Measurements from ENCODE around the gene CEP112.

Gene CEP112

GRCh38 chr17:65975878-65976277 lies 216.1 kb downstream of the CEP112 start:
- no peak for DNase-seq

- DNase-seq: no peak
Observed at GRCh38 chr17:65973237-65973636, 218.7 kb downstream of the CEP112 start.

GRCh38 chr17:65967372-65967771 lies 224.6 kb downstream of the CEP112 start:
- DNase-seq: no peak

DNA sequence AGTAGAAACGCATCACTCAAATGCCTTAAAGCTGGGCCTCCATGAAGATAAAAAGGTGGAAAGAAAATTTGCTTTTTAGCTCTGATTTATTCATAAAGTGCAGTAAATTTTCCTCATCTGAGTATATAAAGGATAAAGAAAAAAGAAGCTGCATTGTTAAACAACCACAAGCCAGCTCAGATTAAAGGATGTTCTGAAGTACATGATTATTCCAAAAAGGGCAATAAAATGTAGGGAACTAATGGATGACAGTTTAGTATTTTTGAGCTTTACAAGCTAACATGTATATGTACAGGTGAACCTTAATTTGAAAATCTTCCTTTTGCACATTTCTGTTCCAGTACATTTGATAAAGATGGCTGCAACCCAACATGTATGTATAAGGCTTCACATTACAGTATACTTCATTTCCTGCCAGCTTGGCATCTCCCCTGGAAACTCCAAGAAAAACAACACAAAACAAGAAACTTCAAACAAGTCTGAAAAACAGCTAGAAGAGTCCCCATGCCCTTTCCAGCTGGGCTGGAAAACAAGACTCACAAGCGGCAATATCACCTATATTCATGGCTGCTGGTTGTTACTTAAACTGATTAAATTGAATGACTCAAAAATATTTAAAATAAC lies 225.7 kb downstream of the CEP112 start:
- DNase-seq: no peak

DNA sequence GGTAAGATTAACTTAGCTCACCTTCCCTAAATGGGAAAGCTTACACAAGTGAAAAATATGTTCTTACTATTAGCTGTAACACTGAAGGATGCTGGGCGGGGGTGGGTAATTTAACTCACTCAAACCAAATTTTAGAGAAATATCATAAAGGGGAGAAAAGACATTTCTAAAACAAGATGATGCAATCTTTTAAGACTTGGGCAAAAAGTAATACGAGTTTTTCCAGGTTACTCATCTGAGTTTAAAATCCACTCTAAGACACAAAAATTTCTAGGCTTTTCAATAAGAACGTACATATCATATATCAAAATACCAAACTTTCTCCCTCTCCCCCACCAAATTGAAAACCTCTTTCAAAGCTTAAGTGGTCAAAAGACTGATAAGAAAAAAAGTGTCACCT lies 228.8 kb downstream of the CEP112 start:
- no peak for DNase-seq

DNA sequence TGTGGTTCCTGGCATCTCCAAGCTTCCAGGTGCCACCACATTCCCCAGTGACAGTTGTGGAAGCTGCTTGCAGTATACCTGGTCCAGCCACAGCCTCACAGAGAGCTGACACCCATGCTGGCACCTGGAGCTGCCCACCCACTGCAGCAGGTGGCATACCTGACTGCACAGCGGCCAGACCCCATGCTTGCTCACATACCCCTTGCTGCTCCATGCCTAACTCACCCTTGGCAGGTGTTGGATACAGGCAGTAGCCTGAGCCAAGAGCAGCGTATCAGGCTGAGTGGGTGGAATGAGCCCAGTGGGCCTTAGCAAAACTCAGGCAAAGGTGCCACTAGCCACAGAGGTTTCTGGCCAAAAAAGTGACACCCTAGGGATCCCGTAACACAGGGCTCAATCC lies 232.3 kb downstream of the CEP112 start:
- DNase-seq: no peak

DNA sequence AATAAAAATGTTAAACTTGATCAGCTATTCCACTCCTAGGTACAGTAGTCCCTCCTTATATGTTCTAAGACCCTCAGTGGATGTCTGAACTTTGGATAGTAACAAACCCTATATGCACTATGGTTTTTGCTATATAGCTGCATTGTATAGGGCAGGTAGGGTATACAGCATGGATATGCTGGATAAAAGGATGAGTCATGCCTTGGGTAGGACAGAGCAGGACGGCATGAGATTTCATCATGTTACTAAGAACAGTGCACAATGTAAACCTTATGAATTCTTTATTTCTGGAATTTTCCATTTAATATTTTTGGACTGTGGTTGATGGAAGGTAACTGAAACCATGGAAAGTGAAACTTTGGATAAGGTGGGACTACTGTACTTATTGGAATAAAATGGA lies 235.1 kb downstream of the CEP112 start:
- no peak for DNase-seq

DNA sequence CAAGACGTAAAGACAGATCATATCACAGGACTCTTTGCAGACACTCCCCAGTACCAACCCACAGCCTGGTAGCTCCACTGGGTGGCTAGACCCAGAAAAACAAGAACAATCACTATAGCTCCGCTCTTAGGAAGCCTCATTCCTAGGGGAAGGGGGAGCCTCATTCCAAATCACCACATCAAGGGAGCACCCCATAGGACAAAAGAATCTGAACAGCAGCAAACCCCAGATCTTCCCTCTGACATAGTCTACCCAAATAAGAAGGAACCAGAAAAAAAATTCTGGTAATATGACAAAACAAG lies 237.8 kb downstream of the CEP112 start:
- no peak for DNase-seq

DNA sequence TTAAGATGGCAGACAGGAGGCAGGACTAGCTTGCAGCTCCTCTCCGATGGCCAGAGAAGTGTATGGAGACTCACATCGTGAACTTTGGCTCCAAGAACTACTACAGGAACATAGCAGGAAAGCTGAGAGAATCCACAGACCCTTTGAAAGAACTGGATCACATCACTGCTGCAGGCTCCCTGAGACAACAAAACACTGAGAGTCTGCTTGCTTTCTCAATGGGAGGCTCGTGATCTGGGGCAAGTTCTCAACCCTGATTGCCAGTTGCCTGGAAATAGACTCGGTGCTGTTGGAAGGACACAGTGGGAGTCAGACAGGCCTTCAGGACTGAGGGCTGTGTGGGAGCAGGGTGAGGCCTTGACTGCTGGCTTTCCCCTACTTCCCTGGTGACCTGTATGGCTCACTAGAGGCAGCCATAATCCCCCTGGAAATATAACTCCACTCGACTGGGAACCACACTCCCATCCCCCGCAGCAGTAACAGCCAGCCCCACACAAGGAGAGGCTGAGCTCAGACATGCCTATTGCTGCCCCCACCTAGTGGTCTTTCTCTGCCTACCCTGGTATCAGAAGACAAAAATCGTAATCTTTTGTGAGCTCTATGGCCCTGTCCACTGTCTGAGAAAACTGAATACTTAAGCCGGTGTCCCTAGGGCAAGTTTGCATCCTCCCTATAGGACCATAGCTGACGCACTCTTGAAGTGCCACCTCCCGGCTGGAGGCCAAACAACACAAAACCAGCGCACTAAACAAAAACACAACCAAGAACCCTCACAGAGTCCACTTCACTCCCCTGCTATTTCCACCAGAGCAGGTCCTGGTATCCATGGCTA lies 238.4 kb downstream of the CEP112 start:
- no peak for DNase-seq

DNA sequence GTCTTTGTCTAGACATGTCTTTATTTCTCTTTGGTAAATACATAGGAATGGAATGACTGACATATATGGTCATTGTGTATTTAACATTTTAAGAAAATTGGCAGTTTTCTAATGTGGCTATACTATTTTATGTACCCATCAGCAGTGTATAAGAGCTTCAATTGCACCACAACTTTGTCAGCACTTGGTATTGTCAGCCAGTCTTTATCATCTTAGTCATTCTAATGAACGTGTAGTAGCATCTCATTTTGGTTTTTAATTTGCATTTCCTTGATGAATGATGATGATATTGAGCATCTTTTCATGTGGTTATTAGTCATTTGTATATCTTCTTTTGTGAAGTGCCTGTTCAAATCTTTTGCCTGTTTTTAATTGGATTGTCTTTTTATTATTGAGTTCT lies 239.3 kb downstream of the CEP112 start:
- DNase-seq: no peak

DNA sequence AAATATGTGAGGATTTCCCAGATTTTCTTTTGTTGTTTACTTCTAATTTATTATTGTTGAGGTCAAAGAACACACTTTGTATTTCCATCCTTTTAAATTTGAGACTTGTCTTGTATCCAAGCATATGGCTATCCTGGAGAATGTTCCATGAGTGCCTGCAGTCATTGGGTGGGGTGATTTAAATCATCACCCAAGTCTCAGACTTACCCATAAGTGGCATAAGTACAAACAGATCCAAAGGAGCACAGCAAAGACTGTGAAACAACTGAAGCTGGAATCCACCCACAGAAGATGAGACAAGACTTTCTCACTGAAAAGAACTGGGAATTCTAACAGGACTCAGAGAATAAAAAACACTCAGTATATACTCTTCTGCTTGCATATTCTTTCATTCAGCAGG lies 239.9 kb downstream of the CEP112 start:
- DNase-seq: no peak

GRCh38 chr17:65947831-65948230 lies 244.1 kb downstream of the CEP112 start:
- DNase-seq: no peak

- no peak for DNase-seq
Observed at GRCh38 chr17:65942592-65942991, 249.3 kb downstream of the CEP112 start.

- no peak for DNase-seq
Observed at GRCh38 chr17:65941356-65941899, 250.5 kb downstream of the CEP112 start.

GRCh38 chr17:65936013-65936412 lies 255.9 kb downstream of the CEP112 start:
- no peak for DNase-seq

- no peak for DNase-seq
Observed at GRCh38 chr17:65933290-65933689, 258.6 kb downstream of the CEP112 start.

- DNase-seq: no peak
Observed at GRCh38 chr17:65931246-65932149, 260.4 kb downstream of the CEP112 start.

DNA sequence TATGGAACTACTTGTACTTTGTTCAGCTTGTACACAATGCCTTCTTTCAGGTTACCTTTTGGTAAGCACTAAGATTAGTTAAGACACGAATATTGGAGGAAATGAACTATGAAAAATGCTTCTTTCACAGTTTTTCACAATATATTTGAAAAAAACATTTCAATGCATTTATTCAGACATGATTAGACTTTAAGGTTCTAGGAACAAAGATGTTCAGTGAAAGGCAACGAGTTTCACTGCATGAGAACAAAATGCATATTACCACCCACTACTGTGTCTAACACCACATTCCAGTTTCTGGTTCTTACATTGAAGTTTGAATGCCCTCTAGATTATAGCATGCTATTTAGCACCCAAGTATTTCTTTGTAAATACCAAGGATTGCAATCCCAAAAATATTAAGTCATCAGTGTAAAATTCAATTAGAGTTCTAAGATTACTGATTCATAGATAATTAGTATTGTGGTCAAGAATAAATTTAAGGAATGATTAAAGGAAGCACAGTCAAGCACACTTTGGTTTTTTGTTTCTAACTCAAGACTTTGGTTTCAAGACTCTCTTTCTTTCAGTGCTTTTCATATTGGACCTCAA lies 261.7 kb downstream of the CEP112 start:
- no peak for DNase-seq

DNA sequence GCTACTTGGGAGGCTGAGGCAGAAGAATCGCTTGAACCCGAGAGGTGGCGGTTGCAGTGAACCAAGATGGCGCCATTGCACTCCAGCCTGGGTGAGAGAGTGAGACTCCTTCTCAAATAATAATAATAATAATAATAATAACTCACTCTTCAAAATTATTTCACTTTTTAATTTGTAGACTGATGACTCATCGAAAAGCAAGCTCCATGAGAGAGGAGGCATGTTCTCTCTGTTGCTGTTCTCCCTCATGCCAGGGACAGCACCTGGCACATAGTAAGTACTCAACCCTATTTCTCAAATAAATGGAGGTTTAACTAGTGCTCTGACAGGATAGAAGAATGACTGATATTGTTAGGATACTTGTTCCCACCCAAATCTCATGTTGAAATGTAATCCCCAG lies 265.3 kb downstream of the CEP112 start:
- no peak for DNase-seq

GRCh38 chr17:65925606-65926307 lies 266.2 kb downstream of the CEP112 start:
- DNase-seq: peak; percentile 36

DNA sequence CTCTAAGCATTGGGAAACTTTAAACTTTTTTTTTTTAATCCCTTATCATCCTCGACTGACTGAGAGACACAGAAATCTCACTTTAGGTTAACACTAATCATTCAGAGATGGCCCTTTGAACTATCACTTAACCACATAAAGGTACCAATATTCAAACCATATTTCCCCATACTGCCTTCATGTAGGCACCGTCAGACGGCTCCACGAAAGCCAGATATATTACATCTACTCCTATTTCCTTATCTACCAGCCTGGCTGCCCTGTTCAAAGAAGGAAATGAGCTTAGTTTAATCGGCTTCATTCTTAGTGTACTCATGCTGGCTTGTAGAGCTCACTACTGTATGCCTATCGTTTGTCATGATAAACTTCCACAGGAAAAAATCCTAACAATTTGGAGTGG lies 270.9 kb downstream of the CEP112 start:
- DNase-seq: no peak

- DNase-seq: no peak
Observed at GRCh38 chr17:65918916-65919315, 273.0 kb downstream of the CEP112 start.
